HG03439 (cell line): ENCODE data around the gene CYFIP2.

ENCODE experiments used
- ATAC-seq: cut with Tn5 transposase; IDR thresholded peaks from one replicate; pipeline ENCODE4 v1.9.1; 2021; ENCODE audit warnings: mild to moderate bottlenecking, moderate library complexity; ENCODE audit not compliant: unreplicated experiment

CYFIP2 gene

DNA sequence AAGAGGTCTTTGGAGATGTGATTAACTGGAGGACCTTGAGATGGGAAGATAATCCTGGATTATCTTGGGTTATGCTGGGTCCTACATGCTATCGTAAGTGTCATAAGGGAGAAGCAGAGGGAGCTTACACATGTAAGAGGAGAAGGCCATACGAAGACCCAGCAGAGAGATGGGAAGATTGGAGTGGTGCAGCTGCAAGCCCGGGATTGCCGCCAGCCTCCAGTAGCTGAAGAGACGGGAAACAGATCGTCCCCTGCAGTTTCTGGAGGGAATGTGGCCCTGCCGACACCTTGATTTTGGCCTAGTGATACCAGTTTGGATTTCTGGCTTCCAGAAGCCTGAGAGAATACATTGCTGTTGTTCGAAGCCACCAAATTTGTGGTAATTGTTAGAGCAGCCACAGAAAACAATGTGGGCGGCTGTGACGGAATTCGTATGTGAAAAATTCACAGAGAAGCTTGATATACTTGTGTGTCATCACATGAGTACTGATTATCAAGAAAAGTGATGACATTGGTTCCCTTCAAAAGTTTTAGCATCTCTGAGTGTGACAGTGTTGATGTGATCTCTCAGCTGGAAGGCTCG, 86.9 kb downstream of the CYFIP2 start:
- no peak for ATAC-seq

DNA sequence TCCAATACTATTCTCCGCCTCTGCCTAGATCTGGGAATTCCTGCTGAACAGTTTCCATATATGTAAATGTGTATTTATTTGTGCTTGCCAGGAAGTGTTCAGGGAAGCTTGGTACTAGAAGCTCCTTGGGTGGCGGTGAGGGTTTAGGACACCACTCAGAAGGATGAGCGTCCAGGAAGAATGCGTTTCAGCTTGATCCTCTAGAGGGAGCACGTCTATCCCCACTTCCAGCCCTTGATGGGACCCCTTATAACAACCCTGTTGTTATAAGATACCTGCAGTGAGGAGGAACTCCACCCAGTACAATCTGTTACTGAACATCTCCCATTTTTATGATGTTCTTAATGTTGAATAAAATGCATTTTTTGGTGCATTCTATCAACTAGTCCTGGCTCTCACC, 88.9 kb downstream of the CYFIP2 start:
- no peak for ATAC-seq

DNA sequence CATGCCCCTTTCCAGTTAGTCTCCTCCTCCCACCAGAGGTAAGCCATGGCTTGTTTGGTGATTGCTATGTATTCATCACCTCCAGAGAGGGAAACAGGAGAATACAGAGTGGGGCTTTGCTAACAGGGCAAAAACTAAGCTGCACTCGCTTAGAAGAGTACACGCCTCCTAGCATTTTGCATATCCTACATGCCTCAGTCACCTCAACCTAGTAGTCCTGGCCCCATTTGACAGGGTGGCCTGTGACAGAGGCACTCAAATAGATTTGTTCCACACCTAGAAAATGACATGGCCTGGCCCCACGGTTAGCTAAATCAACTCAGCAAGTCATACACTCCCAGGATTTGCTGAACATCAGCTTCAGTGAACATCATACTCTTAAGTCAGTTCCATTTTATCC, 90.7 kb downstream of the CYFIP2 start:
- no peak for ATAC-seq

GRCh38 chr5:157357823-157358222, 91.9 kb downstream of the CYFIP2 start:
- no peak for ATAC-seq

DNA sequence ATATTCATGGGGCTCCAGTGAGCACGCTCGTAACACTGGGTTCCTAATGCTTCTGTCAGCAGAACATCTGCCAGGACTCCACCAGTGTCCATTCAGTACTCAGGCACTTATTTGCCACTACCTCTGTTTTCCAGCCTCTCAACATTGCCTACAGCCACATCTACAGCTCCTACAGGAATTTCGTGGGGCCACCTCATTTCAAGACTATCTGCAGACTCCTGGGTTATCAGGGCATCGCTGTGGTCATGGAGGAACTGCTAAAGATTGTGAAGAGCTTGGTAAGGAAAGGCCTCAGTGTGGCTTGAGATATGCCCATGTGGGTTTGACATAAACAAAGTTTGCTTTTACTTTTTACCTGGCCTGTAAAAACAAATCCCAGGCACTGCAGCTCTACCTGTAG, 92.9 kb downstream of the CYFIP2 start:
- ATAC-seq, result no peak

GRCh38 chr5:157359356-157360055, 93.6 kb downstream of the CYFIP2 start:
- ATAC-seq, result no peak

DNA sequence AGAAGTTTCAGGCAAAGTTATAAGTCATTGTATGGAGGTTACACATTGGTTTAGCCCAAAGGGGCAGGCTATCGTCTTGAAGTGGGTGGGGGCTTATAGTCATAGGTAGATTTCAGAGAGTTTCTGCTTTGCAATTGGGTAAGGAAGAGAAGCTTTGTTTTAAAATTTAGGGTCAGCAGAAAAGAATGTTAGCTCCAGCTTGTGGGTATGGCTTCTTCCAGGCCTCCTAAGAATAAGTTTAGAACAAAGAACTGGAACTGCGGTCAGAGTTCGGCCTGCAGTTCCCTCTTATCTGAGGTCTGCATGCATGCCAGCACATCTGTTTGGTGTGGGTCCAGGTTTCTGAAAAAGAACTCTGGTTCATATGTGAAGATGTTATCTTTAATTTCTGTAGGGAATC, 96.1 kb downstream of the CYFIP2 start:
- no peak for ATAC-seq

DNA sequence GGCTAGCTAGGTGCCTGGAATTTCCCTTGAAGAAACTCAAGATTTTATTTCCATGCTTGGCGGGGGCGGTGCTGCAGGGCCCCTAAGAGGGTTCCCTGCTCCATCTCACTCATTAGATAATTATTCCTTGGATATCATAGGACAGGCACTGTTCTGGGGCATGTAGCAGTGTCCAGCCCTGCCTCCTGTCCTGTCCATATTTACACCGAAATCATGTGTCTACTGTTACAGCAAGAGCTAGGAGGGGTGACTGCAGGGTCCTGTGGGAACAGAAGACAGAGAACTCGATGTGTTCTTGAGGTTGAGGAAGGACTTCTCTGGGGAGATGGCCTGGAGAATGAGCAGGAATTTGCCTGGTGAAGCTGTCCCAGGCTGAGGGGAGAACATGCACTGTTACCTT, 96.6 kb downstream of the CYFIP2 start:
- ATAC-seq, result no peak

DNA sequence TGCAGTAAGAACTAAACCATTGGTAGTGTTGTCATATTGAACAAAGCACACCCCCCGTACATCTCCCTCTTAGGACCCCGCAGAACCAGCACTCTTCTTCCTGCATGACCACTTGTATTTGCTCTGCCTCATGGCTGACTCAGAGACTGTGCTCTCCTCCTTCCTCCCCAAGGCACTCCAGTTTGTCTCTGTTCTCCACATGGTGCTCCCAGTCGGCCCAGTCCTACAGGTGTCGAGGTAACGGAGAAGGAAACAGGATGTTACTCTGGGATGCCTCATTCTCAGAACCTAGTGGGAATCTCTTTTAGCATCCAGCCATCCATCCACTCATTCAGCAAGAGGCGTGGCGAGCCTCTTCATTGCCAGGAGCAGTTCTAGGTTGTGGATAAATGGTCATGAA, 97.1 kb downstream of the CYFIP2 start:
- no peak for ATAC-seq

DNA sequence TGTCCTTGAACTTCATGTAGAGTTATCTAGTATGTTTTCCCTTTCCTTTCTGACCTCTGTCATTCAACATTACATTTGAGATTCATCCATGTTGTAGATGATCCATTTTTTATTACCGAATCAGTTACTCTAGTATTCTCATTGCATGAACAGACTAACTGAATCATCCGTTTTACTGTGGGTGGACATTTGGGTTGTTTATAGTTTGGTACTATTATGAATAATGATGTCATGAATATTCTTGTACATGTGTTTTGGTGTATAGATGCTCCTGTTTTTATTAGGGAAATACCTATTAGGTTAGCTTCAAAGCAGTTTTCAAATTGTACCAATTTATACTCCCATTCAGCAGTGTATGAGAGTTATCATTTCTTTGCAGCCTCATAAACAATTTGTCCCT, 99.8 kb downstream of the CYFIP2 start:
- ATAC-seq, result no peak

DNA sequence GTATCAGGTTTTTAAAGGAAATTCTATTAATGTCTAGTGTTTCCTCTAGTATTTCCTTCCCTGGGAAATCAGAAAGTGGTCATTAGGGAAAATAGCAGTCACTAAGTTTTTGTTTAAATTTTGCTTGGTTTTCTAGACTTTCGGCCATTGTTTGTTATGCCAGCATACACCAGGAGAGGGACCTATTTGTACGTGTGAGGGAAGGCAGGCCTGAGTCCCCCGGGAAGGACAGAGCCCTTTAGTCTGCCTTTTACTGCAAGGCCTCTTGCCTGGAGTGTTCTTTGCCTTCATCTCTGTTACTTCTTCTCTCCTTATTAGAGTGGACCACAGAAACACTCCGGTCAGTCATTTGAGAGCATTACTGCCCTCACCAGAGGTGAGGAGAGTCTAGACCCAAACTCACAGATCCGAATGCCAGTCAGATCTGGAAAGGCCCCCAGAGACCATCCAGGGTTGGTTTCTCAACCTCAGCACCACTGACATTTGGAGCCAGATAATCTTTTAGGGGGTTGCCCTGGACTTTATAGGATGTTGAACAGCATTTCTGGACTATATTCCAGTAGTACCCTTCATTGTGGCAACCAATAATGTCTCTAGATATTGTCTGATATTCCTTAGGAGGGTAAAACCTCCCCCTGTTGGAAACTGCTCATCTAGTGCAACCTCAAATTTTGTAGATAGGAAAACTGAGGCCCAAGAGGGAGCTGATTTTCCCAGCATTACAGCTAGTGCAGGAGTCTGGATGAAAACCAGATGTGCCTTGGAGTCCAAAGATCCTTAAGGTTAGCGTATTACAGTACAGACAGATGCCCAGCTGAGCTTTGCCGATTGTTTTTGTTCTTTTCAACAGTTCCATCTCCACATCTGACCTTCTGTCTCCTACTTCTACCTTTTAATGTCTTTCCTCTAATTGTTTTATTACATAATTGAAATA, 101.1 kb downstream of the CYFIP2 start:
- ATAC-seq, result no peak

GRCh38 chr5:157369507-157369906, 103.6 kb downstream of the CYFIP2 start:
- no peak for ATAC-seq

DNA sequence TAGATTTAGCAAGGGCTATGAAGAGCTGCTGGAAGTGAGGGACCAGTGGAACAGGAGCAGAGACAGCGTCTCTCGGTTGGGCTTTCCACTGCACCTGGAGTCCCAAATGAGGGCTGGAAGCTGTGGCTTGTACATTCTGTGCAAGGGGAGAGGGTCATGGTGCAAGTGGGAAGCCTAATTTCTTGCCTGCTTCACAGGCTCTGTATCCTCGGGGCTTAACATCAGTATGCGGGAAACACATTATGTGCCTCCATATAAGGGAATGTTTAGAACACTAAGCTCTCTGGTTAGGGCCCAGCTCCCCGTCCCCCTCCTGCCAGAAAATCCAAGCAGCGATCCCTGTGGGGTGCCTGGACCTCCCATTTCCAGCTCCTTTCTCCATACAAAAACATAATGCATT, 105.0 kb downstream of the CYFIP2 start:
- no peak for ATAC-seq

DNA sequence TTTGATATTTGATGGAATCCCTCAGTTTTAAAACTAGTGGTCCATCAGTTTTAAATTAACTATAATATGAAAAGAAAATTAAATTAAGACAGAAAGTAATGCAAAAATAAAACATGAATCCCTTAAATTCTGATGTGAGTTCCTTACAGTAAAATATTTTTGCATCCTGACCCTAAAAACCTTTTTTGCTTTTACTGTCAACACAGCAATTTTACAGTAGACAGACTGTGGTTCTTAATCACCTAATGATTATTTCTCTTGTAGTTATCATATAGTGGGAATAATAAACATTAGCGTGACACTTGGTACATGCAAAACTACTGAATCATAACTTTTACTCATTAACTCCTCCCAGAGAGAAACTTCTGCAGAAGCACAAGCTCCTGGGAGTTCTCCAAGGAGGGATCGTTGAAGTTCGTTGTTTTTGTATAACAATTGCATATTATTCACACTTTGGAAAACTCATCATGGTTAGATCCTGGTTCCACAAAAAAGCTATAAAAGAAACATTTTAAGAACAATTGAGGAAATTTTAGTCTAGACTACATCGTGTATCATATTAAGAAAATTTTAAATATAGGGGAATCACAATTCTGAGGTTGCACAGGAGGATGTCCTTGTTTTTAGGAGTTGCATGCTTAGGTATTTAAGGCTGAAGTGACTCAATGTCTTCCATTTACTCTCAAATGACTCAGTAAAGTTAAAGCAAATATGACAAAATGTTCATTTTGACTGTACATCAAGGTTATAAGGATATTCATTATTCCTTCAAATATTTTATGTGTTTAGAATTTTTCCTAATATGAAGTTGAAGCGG, 105.9 kb downstream of the CYFIP2 start:
- ATAC-seq, result no peak

DNA sequence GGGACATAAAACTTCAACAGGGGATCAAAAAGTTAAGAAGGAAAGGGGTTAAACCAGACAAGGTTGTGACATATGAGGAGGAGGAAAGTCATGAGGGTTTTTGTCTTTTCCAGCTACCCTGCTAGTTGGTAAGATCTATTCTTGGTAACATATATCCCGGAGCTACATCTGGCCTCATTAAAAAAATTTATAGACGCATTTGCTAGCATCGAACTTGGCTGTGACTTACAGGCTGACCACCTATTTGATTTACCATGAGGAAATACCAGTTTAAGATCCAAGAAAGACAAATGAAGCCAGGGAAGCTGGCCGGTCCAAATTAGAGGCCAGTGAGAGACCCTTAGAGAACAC, 106.5 kb downstream of the CYFIP2 start:
- ATAC-seq, result no peak

- ATAC-seq, result no peak
These were observed 112.6 kb downstream of the CYFIP2 start for GRCh38 chr5:157378509-157378908.

DNA sequence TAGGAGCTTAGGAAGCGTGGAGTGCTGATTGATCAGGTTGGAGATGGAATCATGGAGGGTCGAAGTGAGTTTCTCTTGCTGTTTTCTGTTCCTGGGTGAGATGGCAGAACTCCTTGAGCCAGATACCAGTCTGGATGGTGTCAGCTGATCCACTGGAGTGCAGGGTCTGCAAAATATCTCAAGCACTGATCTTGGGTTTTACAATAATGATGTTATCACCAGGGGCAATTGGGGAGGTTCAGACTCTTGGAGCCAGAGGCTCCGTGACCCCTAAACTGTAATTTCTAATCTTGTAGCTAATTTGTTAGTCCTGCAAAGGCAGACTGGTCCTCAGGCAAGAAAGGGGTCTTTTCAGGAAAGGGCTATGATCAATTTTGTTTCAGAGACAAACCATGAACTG, 114.1 kb downstream of the CYFIP2 start:
- ATAC-seq, result no peak

DNA sequence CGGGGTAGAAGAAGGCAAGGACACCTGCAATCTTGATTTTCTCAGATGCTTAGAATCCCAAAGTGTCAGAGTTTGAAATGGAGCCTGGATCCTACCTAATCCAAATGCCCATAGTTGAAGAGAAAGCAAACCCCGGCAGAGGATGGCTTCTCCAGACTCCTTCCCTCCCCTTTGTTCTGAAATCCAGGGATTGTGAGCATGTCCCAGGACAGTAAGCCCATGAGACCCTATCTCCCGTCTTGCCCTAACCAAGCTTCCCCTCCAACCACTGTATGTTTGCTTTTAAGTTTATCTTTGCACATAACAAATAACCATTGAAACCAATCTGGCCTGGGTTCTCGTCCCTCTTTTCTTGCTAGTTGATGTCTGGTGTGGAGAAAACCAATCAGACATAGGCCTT, 115.8 kb downstream of the CYFIP2 start:
- ATAC-seq, result no peak

- no peak for ATAC-seq
These were observed 117.3 kb downstream of the CYFIP2 start for GRCh38 chr5:157382996-157383800.

DNA sequence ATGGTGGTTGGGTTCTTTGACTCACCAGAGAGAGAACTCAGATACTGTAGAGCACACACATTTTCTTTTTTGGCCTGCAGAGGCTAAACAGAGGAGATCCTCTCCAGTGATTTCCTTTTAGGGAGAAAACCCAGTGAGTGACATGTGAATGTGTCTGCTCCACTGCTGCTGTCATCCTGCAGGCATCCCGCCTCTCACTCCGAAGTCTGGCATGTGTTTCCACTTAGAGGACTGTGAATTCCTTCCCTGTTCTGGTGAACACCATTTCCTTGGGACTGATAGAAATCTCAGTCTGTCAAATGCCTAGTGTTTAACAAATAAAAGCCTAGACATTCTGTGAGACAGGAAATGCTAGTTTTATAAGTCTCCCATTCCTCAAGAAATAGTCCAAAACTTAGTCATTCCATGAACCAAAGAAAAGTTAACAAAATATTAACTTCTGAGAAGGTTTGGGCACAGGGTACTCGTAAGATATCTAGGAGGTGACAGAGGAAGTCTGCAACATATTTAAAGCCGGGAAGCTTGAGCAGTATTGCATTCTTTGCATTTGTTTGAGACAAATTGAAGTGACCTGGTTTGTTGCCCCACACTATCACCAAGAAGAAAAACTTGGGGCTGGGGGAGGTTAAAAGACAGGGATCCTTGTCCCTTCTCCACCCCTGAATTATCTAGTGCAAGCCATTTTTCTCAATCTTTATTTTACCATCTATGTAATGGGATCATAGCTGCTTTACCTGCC, 119.2 kb downstream of the CYFIP2 start:
- ATAC-seq, result no peak
